ENCODE data around the gene FRMD1. TPM values are rescaled to one million over a fixed set of nuclear protein-coding genes. Genes with fewer than 3 reads are reported as not detected.

The FRMD1 gene
- total RNA-seq, 1 donor from 2014 or later: not detected

- Histone ChIP-seq H3K27me3 (no peaks in the 10 kb centered on the region), H3K27ac (no peak overlapping the region), H3K4me1 (no peaks in the 10 kb centered on the region), H4K20me1 (ENCODE audit: low read depth) (no peaks in the 10 kb centered on the region), H3K9ac (no peak overlapping the region), H3K4me2 (no peak overlapping the region), H3K4me3 (no peak overlapping the region), H3K36me3 (no peaks in the 10 kb centered on the region), H3K9me3 (ENCODE audit: low read depth) (no peaks in the 10 kb centered on the region), H2AFZ (replicated peaks) (no peak overlapping the region), H3K79me2 (ENCODE audit: low read depth) (no peaks in the 10 kb centered on the region), H3F3A (ENCODE audit: low read depth) (peaks cover 6% of the 10 kb centered on the region)
- Mint-ChIP-seq H3K4me1 (peaks cover 15% of the 10 kb centered on the region), H3K36me3 (no peaks in the 10 kb centered on the region), H3K27ac (no peak overlapping the region), H3K9me3 (no peaks in the 10 kb centered on the region), H3K27me3 (ENCODE audit: insufficient read depth, low read depth) (peaks cover 2% of the 10 kb centered on the region), H3K4me3 (no peak overlapping the region)
- TF ChIP-seq EZH2phosphoT487 (IDR thresholded peaks at IDR 0.05): no peak
- no peak for TF ChIP-seq CTCF (IDR thresholded peaks at IDR 0.05)
- TF ChIP-seq EZH2 (IDR thresholded peaks at IDR 0.05): no peak
- no peak for DNase-seq (ENCODE audit: low spot score)
These were observed 3.2 kb downstream of the FRMD1 start for GRCh38 chr6:168075787-168076202.

- TF ChIP-seq EZH2phosphoT487 (IDR thresholded peaks at IDR 0.05) (no peak), CTCF (IDR thresholded peaks at IDR 0.05) (no peak), EZH2 (IDR thresholded peaks at IDR 0.05) (no peak)
- H3K36me3 Mint-ChIP-seq: no peaks in the 10 kb centered on the region
These were observed 3.8 kb downstream of the FRMD1 start for GRCh38 chr6:168075216-168075615.

GRCh38 chr6:168073937-168074730 is 4.9 kb downstream of the FRMD1 start:
- H3K27me3 ChIP-seq: no peaks in the 10 kb centered on the region
- H3K27ac ChIP-seq: no peak overlapping the region
- Mint-ChIP-seq H3K27me3 (ENCODE audit: insufficient read depth, low read depth) (peaks cover 4% of the 10 kb centered on the region), H3K4me3 (no peak overlapping the region), H3K4me1 (peaks cover 15% of the 10 kb centered on the region), H3K36me3 (no peaks in the 10 kb centered on the region), H3K9me3 (no peaks in the 10 kb centered on the region), H3K27ac (no peak overlapping the region)
- H3K4me3 ChIP-seq: no peak overlapping the region
- no peak overlapping the region for H3K9ac ChIP-seq
- H2AFZ ChIP-seq (replicated peaks): no peak overlapping the region
- no peak for TF ChIP-seq CTCF (IDR thresholded peaks at IDR 0.05)
- no peak for TF ChIP-seq EZH2 (IDR thresholded peaks at IDR 0.05)
- TF ChIP-seq EZH2phosphoT487 (IDR thresholded peaks at IDR 0.05): no peak
- DNase-seq (ENCODE audit: low spot score): no peak
- peaks cover 6% of the 10 kb centered on the region for H3F3A ChIP-seq (ENCODE audit: low read depth)
- no peaks in the 10 kb centered on the region for H3K79me2 ChIP-seq (ENCODE audit: low read depth)
- no peaks in the 10 kb centered on the region for H4K20me1 ChIP-seq (ENCODE audit: low read depth)
- H3K9me3 ChIP-seq (ENCODE audit: low read depth): no peaks in the 10 kb centered on the region
- no peak overlapping the region for H3K4me2 ChIP-seq
- no peaks in the 10 kb centered on the region for H3K36me3 ChIP-seq
- H3K4me1 ChIP-seq: no peaks in the 10 kb centered on the region

More at GRCh38 chr6:168075216-168075615, 3.8 kb downstream of the FRMD1 start:
- H3K9me3 Mint-ChIP-seq: no peaks in the 10 kb centered on the region
- no peak overlapping the region for H2AFZ ChIP-seq (replicated peaks)
- peaks cover 15% of the 10 kb centered on the region for H3K4me1 Mint-ChIP-seq
- H3K27ac Mint-ChIP-seq: no peak overlapping the region
- H3K27me3 ChIP-seq: no peaks in the 10 kb centered on the region
- no peak overlapping the region for H3K4me3 Mint-ChIP-seq
- H3K27me3 Mint-ChIP-seq (ENCODE audit: insufficient read depth, low read depth): peaks cover 4% of the 10 kb centered on the region
- H3K4me2 ChIP-seq: no peak overlapping the region
- H3K27ac ChIP-seq: no peak overlapping the region
- no peak for DNase-seq (ENCODE audit: low spot score)
- no peaks in the 10 kb centered on the region for H3K4me1 ChIP-seq
- no peak overlapping the region for H3K4me3 ChIP-seq
- no peak overlapping the region for H3K9ac ChIP-seq
- H3K36me3 ChIP-seq: no peaks in the 10 kb centered on the region
- no peaks in the 10 kb centered on the region for H3K9me3 ChIP-seq (ENCODE audit: low read depth)
- H3F3A ChIP-seq (ENCODE audit: low read depth): peaks cover 6% of the 10 kb centered on the region
- H3K79me2 ChIP-seq (ENCODE audit: low read depth): no peaks in the 10 kb centered on the region
- H4K20me1 ChIP-seq (ENCODE audit: low read depth): no peaks in the 10 kb centered on the region

Measured in neural progenitor cell (in vitro differentiated cells).